Central memory CD8-positive, alpha-beta T cell (primary cell): ENCODE measurements around the gene PRR36.
A peak's percentile ranks its signal among the peaks of the same experiment; 100 is the strongest.

Experiments used
- ATAC-seq: fragments of 150-1000 bp; cut with Tn5 transposase; replicated peaks from 2 replicates; pipeline ENCODE4 v1.10.0; 2022; ENCODE audit warnings: mild to moderate bottlenecking, moderate FRiP score, moderate number of reproducible peaks; ENCODE audit not compliant: poor library complexity, severe bottlenecking; ENCODE audit errors: extremely low read depth
- DNase-seq, 2 donors: peaks; one replicate each; pipeline ENCODE4 v3.0.0; 2021; ENCODE audit warnings: low spot score in 2 of 2
- H3K27ac Mint-ChIP-seq: one replicate; pipeline ENCODE4 v1.8.0; 2022; ENCODE audit warnings: low read depth, mild to moderate bottlenecking, moderate library complexity, mixed read lengths
- H3K27me3 Mint-ChIP-seq: one replicate; pipeline ENCODE4 v1.8.0; 2022; ENCODE audit warnings: mixed read lengths
- H3K36me3 Mint-ChIP-seq: one replicate; pipeline ENCODE4 v1.8.0; 2022; ENCODE audit warnings: mild to moderate bottlenecking, moderate library complexity, mixed read lengths; ENCODE audit not compliant: insufficient read depth
- H3K4me1 Mint-ChIP-seq: one replicate; pipeline ENCODE4 v1.8.0; 2022; ENCODE audit warnings: mixed read lengths
- H3K4me3 Mint-ChIP-seq: one replicate; pipeline ENCODE4 v1.8.0; 2022; ENCODE audit warnings: mild to moderate bottlenecking, moderate library complexity, mixed read lengths
- H3K9me3 Mint-ChIP-seq: one replicate; pipeline ENCODE4 v1.8.0; 2022; ENCODE audit warnings: mixed read lengths

Gene PRR36

DNA sequence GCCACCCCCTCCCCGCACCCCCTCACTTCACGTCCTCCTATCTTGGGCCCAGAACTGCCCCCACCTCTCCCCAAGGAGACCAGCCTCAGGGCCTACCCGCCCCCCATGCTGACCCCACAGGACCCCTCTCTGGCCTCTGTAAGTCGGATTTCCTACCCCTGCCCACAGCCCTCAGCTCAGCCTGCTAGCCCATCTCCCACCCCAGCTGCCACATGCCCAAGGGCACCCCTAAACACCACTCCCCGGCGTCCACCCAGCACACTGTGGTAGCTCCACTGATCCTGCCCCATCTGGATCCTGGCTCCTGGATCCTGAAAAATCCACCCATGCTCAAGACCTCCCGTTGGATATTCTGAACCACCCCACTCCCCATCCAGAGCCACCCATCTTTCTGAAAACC is 43.4 kb downstream of the PRR36 start:
- H3K4me3 Mint-ChIP-seq = peak overlapping the region; percentile 82
- no peak for ATAC-seq
- peaks cover 23% of the 10 kb centered on the region for H3K4me1 Mint-ChIP-seq
- H3K27me3 Mint-ChIP-seq = no peaks in the 10 kb centered on the region
- no peaks in the 10 kb centered on the region for H3K9me3 Mint-ChIP-seq
- peak overlapping the region; percentile 49 for H3K27ac Mint-ChIP-seq
- no peak for DNase-seq
- peaks cover 7% of the 10 kb centered on the region for H3K36me3 Mint-ChIP-seq

DNA sequence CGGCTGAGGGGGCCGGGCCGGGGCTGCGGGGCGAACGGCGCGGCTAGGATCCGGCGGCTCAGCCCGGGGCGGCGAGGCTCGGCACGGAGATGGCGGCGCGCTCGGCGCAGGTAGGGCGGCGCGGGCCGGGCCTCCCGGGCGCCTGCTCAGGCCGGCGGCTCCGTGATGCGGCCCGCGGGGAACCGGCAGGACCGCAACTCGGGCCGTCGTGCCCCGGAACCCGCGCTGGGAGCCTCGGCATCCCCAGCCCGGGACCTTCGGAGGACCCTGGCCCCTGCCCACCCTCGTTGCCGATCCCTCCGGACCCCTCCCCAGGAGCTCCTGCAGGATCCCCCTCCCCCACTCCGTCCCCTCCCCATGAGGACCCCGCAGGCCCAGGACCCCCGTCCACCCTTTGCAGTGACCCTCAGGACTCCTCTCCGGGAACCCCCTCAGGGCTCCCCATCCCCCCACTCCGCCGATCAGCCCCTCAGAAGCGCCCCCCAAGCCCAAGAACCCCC is 43.9 kb downstream of the PRR36 start:
- Mint-ChIP-seq H3K4me3 (peak overlapping the region; percentile 82), H3K27me3 (no peaks in the 10 kb centered on the region), H3K27ac (peak overlapping the region; percentile 49), H3K36me3 (peaks cover 7% of the 10 kb centered on the region), H3K9me3 (no peaks in the 10 kb centered on the region), H3K4me1 (peaks cover 23% of the 10 kb centered on the region)
- ATAC-seq (peak; percentile 1), DNase-seq (no peak)

GRCh38 chr19:7829561-7830271 is 44.5 kb downstream of the PRR36 start, which contains the start of gene EVI5L:
Gene EVI5L (plus strand): TSS chr19:7830218. CDS start chr19:7846543, 16,325 bp downstream.
- peak; percentile 89 for ATAC-seq
- Mint-ChIP-seq H3K4me3 (peak within 1 kb of the TSS; percentile 82), H3K27me3 (no peaks in the 10 kb centered on the region), H3K27ac (peak within 1 kb of the TSS; percentile 49), H3K4me1 (peaks cover 23% of the 10 kb centered on the region), H3K9me3 (no peaks in the 10 kb centered on the region), H3K36me3 (peaks cover 4% of the 10 kb centered on the region)
- DNase-seq = peak; percentile 98 to 99

- peak in 1 of 2 donors; percentile 18 for DNase-seq
- Mint-ChIP-seq H3K27me3 (no peaks in the 10 kb centered on the region), H3K27ac (peak overlapping the region; percentile 24)
These were observed 45.0 kb downstream of the PRR36 start for GRCh38 chr19:7829166-7829520.

DNA sequence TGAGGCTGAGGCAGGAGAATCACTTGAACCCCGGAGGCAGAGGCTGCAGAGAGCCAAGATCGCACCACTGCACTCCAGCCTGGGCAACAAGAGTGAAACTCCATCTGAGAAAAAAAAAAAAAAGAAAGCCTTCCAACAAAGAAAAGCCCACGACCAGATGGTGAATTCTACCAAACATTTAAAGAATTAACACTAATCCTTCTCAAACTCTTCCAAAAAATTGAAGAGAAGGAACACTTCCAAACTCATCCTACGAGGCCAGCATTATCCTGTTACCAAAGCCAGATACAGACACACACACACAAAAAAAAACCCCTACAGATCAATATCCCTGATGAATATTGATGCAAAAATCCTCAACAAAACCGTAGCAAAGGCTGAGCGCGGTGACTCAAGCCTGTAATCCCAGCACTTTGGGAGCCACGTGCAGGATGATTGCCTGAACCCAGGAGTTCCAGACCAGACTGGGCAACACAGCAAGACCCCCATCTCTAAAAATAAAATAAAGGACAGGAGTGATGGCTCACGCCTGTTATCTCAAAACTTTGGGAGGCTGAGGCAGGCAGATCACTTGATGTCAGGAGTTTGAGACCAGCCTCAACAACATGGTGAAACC is 50.4 kb downstream of the PRR36 start:
- no peaks in the 10 kb centered on the region for H3K9me3 Mint-ChIP-seq
- no peaks in the 10 kb centered on the region for H3K36me3 Mint-ChIP-seq
- H3K27me3 Mint-ChIP-seq = peaks cover 27% of the 10 kb centered on the region
- DNase-seq (no peak), ATAC-seq (no peak)
- H3K4me3 Mint-ChIP-seq = no peak overlapping the region
- H3K27ac Mint-ChIP-seq = no peak overlapping the region
- H3K4me1 Mint-ChIP-seq = no peaks in the 10 kb centered on the region

More at GRCh38 chr19:7829166-7829520, 45.0 kb downstream of the PRR36 start:
- H3K36me3 Mint-ChIP-seq = peaks cover 4% of the 10 kb centered on the region
- H3K4me1 Mint-ChIP-seq = peaks cover 23% of the 10 kb centered on the region
- H3K9me3 Mint-ChIP-seq = no peaks in the 10 kb centered on the region
- ATAC-seq = no peak
- peak overlapping the region; percentile 57 for H3K4me3 Mint-ChIP-seq

- ATAC-seq (no peak), DNase-seq (no peak)
- H3K36me3 Mint-ChIP-seq = no peaks in the 10 kb centered on the region
- no peak overlapping the region for H3K4me3 Mint-ChIP-seq
- no peaks in the 10 kb centered on the region for H3K4me1 Mint-ChIP-seq
- H3K9me3 Mint-ChIP-seq = no peaks in the 10 kb centered on the region
- no peak overlapping the region for H3K27ac Mint-ChIP-seq
- peaks cover 27% of the 10 kb centered on the region for H3K27me3 Mint-ChIP-seq
These were observed 51.2 kb downstream of the PRR36 start for GRCh38 chr19:7822910-7823515.

GRCh38 chr19:7820588-7820987 is 53.6 kb downstream of the PRR36 start:
- H3K36me3 Mint-ChIP-seq = no peaks in the 10 kb centered on the region
- H3K27ac Mint-ChIP-seq = no peak overlapping the region
- peaks cover 5% of the 10 kb centered on the region for H3K4me1 Mint-ChIP-seq
- H3K27me3 Mint-ChIP-seq = peaks cover 27% of the 10 kb centered on the region
- no peaks in the 10 kb centered on the region for H3K9me3 Mint-ChIP-seq
- DNase-seq (no peak), ATAC-seq (no peak)
- H3K4me3 Mint-ChIP-seq = no peak overlapping the region

DNA sequence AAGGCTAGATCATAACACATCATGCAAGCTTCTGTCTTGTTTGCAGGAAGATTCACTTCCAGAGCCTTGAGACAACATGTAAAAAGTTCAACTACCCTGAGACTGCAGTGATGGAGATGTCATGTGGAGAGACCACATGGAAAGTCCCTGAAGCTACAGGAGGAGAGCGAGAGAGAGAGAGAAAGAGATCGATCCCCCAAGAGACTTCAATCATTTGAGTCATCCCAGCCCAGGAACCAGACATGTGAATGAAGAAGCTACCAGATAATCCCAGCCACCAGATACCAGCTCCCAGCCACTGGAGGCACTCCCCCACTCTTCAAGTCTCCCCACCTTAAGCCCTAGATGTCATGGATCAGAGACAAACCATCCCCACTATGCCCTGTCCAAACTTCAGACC is 54.9 kb downstream of the PRR36 start:
- H3K27me3 Mint-ChIP-seq = peaks cover 27% of the 10 kb centered on the region
- no peak for ATAC-seq
- H3K36me3 Mint-ChIP-seq = no peaks in the 10 kb centered on the region
- no peaks in the 10 kb centered on the region for H3K9me3 Mint-ChIP-seq
- no peak overlapping the region for H3K27ac Mint-ChIP-seq
- H3K4me3 Mint-ChIP-seq = no peak overlapping the region
- peaks cover 18% of the 10 kb centered on the region for H3K4me1 Mint-ChIP-seq
- no peak for DNase-seq

- H3K27me3 Mint-ChIP-seq = peaks cover 27% of the 10 kb centered on the region
- no peak overlapping the region for H3K27ac Mint-ChIP-seq
- H3K36me3 Mint-ChIP-seq = no peaks in the 10 kb centered on the region
- DNase-seq (no peak), ATAC-seq (no peak)
- H3K9me3 Mint-ChIP-seq = no peaks in the 10 kb centered on the region
- H3K4me3 Mint-ChIP-seq = no peak overlapping the region
- peaks cover 18% of the 10 kb centered on the region for H3K4me1 Mint-ChIP-seq
These were observed 55.4 kb downstream of the PRR36 start for GRCh38 chr19:7818806-7819205.
